Activated T-helper 1 cell treated with Interleukin-2 at 50 U/mL for 16 hours (primary cell): Measurements from ENCODE around the gene SF3B4.
"Not testable (repeated sequence)": the region's sequence is repeated elsewhere in the genome, so short reads cannot be mapped to it uniquely, and the experiment has no call there.

Experiments
- DNase-seq: peaks from one replicate; pipeline ENCODE4 v3.0.0-alpha.2; 2020; ENCODE audit warnings: low read depth

SF3B4 gene

DNA sequence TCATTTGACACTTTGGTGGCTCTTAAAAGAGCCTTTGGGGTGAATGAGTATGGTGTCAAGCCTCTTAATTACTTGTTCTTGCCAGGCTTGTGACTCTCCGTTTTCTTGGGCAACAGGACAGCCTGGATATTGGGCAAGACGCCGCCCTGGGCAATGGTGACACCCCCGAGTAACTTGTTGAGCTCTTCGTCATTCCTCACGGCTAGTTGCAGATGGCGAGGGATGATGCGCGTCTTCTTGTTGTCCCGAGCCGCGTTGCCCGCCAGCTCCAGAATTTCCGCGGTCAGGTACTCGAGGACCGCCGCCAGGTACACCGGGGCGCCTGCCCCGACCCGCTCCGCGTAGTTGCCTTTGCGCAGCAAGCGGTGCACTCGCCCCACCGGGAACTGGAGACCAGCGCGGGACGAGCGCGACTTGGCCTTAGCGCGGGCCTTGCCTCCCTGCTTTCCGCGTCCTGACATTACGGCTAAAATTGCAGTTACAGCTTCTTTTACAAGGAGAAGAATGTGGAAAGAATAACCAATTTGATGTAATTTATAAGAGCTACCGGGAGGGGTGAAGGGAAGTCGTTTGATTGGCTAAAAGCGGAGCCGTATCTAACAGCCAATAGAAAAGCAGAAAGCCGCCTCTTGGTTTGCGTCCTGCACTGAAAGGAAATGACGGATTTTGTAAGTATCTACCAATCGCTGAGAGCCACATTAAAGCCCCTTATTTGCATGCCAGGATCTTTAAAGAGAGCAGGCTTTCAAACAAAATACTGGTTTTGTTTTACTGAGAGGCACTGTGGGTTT lies 40.0 kb downstream of the SF3B4 start:
- peak; percentile 45 for DNase-seq

DNA sequence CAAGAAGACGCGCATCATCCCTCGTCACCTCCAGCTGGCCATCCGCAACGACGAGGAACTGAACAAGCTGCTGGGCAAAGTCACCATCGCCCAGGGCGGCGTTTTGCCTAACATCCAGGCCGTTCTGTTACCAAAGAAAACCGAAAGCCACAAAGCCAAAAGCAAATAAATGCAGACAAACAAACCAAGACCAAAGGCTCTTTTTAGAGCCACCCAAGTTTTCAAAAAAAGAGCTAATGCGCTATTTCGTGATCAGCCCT lies 40.5 kb downstream of the SF3B4 start:
- not testable (repeated sequence) for DNase-seq

DNA sequence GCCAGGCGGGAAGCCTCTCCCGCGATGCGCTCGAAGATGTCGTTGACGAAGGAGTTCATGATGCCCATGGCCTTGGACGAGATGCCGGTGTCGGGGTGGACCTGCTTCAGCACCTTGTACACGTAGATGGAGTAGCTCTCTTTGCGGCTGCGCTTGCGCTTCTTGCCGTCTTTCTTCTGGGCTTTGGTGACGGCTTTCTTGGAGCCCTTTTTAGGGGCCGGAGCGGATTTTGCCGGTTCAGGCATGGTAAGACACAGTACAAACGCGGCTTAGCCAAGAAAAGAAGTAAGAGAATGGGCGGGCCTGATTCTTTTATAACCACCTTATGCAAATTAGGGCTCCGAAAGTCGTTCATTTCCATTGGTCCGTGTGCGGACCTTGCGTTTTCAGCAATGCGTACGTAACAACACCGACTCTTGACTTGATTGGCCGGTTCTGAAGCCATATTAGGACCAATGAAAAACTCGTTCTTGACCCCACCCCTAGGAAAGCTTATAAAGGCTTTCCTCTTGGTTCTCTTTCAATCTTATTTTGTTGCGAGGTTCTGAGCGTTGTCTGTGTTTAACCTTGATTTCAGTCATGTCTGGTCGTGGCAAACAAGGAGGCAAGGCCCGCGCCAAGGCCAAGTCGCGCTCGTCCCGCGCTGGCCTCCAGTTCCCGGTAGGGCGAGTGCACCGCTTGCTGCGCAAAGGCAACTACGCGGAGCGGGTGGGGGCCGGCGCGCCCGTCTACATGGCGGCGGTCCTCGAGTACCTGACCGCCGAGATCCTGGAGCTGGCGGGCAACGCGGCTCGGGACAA lies 41.0 kb downstream of the SF3B4 start:
- DNase-seq = peak; percentile 69

DNA sequence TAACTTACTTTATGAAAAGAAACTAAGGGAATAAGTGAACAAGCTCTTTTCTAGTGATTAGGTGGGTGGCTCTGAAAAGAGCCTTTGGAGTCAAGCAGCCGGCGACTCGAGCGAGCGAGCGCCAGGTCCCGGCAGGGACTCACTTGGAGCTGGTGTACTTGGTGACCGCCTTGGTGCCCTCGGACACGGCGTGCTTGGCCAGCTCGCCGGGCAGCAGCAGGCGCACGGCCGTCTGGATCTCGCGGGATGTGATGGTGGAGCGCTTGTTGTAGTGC lies 41.5 kb downstream of the SF3B4 start:
- not testable (repeated sequence) for DNase-seq

DNA sequence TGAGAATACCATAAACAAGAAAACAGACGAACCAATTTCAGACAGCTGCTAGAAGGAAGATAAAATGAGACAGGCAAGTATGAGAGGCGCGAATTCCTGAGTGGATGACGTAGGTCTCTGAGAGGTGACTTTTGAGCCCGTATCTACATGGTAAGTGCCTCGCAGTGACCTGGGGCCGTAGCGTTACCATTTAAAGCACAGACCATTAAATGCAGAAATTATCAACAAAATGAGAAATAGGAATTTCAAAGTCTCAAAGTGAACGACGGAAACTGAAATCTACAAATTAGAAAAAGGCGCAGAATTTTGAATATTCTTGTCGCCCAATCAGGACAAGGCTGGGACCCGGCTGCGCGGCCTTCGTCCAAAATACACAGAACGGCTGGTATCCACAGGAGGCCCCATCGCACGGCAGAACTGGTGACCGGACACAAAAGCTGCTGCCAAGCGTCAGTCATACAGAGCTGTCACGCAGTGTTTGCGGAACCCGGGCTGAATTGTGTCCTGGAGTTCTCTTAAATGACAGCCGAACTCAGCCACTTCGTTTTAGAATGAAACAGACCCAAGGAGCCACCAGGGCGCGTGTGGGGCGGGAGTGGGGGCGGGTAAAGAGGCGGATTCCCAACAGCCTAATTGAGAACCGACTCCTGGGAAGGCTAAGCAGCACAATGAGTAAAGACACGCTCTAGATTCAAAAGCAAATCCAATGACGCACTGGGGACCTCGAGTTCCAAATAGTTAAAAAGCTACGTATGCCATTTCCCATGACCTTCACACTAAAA lies 42.1 kb downstream of the SF3B4 start:
- DNase-seq = peak; percentile 37

DNA sequence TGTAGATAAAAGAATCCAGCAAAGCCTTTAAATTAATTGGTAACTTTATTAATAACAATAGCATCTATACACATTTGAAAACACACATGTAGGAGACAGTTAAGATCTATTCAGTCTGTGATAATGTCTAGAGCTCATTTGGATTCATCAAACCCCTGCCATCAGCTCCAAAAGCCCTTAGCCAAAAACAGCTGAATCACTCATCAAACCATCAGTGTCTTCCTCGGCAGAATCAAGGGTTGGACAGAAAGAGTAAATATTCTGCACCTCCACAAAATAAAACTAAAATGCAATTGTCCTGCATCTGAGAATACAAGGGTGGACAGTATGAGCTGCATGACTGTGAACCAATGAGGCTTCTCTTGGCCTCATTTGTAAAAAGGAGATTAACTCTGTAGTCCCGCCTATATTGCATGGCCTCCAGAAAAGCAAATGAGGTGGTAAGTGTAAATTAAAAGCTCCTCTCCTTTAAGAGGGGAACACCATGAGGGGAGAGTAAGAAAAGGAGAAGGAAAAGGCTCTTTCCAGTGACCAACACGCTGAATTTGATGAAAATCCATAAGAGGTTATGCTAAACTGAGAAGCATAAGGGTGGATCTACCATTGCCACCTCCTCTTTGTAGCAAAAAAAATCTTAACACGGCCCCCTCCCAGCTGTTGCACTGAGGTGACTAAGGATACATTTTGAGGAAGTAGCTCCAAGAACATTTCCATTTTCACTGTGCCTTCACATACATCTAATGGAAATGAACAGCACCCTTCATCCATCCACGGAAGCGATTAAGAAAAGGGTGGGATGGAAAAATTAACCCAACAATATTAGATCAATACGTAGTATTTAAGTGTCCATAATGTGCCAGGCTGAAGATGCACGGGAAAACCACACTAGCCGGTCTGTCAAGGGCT lies 42.9 kb downstream of the SF3B4 start:
- DNase-seq = no peak

DNA sequence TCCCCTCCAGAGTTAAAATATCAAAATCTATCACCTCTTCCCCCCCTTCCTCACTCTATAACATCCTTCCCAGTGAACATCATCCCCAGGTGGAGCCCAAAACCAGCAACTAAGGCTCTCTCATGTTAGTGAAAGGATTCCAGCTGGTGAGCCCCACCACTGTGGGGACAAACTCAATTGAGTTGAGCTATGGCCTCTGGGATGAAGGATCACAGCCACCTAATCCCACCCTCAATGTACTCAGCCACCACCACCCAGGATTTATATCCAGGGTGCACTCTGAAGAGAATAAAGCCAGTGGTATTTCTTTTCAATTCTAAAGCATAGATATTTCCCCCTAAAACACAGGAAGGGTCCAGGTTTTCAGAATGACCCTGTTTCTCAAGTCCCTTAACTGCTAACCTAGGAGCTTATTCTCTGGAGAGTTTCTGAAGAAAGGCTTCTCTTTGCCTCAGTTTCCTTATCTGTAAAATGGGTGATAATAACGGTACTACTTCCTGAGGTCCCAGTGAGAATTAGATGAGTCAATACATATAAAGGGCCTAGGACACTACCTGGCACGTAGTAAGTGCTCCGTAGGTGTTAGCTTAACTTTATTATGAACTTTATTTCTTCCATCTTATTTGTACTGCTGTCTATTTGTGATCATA lies 43.9 kb downstream of the SF3B4 start:
- DNase-seq = no peak

DNA sequence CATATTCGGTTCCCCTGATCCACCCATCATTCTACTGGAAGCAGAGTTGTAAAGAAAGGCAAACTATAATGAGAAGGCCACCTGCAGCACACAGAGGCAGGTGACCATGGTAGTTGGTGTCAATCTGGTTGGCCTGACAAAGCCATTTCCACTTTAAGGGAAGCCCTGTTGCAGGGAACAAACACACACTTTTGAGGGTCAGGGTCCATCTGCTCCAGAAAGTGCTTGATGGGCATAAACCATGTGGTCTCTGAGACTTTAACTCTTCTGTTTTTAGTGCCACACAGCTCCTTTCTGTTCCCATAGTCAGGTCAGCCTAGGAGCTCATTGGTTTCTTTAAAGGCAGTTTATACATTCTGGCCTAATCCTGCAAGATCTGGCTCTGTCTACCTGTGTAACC lies 45.7 kb downstream of the SF3B4 start:
- DNase-seq = no peak

DNA sequence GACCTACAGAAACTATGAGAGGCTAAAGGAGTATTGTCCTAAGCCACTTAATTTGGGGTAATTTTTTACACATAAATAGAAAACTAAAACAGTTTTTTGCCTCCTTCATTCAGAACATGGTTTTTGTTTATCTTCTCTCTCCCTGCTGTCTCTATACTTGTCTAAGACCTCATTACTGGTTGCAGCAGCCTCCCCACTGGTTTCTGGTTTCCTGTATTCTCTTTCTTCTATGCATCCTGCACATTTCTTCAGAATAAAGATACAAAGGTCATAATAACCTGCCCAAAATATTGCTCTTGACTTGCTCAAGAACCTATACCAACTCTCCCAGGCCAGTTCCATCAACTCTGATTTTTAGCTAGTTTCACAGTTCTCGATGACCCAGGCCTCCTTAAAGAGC lies 48.0 kb downstream of the SF3B4 start:
- DNase-seq = no peak

DNA sequence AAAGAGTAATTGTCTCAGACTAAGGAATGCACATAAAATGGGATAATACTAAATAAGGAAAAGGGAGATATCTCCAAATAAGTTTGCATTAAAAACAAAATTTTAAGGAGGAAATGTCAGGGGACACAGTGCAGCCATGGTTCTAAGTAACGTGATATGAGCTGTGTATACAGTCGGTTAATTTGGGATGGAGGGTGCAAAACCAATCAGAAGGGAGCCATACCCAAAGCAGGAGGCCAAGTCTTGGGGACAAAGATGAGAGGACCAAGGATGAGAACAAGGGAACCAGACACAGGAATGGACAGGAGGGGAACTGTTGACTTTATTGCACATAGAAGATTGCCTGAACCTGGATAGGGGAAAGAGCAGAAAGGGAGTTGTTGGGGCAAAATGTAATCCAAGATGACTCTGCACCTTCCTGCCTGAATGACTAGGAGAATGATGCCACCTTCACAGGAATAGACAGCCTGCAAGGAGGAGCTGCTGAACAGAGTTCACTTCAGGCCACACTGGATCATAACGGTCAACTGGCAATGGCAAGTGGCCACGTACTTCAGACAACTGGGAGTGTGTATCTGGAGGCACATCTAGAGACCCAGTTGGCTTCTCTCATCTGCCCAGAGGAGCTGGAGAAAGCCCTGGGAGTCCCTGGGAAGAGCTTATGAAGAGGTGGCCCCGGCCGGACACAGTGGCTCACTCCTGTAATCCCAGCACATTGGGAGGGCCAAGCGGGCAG lies 50.2 kb downstream of the SF3B4 start:
- DNase-seq = no peak
